GM12878 (cell line): ENCODE data around the gene ARHGAP19. TPM values are rescaled to one million over a fixed set of nuclear protein-coding genes. Genes with fewer than 3 reads are reported as not detected.

ENCODE experiments used
- ATAC-seq: fragments of 200-7000 bp; cut with Tn5 transposase; 3 replicates; pipeline ENCODE4 v1.9.1; 2020; ENCODE audit warnings: mild to moderate bottlenecking, moderate library complexity
- BruUV-seq: library from RNA; stranded (reverse); fragments of 400-500 nt; replicated peaks from 2 replicates; lab custom pipeline; 2021; lab: Mats Ljungman, UMichigan
- CTCF ChIA-PET: fragments of 300-600 bp; sonication (Branson Sonifier 250); formaldehyde crosslinking; extraction: SDS; loops from one replicate; lab custom pipeline; 2021; ENCODE audit warnings: inconsistent platforms; lab: Yijun Ruan, JAX
- POLR2A ChIA-PET: fragments of 350-600 bp; formaldehyde crosslinking; extraction: SDS; loops from one replicate; lab custom pipeline; 2021; ENCODE audit warnings: inconsistent platforms; lab: Charles Lee
- RAD21 ChIA-PET: fragments of 300-600 bp; sonication (Branson Sonifier 250); formaldehyde crosslinking; loops from one replicate; lab custom pipeline; 2023; ENCODE audit warnings: antibody characterized with exemption; ENCODE audit not compliant: unreplicated experiment; lab: Charles Lee
- SMC1A ChIA-PET: fragments of 300-600 bp; sonication (Branson Sonifier 250); formaldehyde crosslinking; loops from one replicate; lab custom pipeline; 2023; ENCODE audit not compliant: unreplicated experiment, uncharacterized antibody; lab: Charles Lee
- DNase-seq: peaks from one replicate; pipeline ENCODE4 v3.0.0-alpha.2; 2011; ENCODE audit warnings: low read depth, low spot score
- FAIRE-seq: peaks from 3 replicates; lab custom pipeline; 2011; peaks lifted over from hg19 to GRCh38; lab: Jason Lieb, UNC
- H2AFZ ChIP-seq: 2 replicates; pipeline ENCODE4 v1.6.0; 2011; ENCODE audit warnings: low read depth, low read length, control low read depth; ENCODE audit not compliant: control insufficient read depth
- H3K27ac ChIP-seq: 2 replicates; pipeline ENCODE4 v1.5.1; 2011; ENCODE audit warnings: control low read depth; ENCODE audit not compliant: control insufficient read depth, insufficient read depth
- H3K27me3 ChIP-seq, 2 experiments: replicated peaks in 1 of 2; 2 replicates each; pipeline versions ENCODE4 v1.6.0 to v1.6.1; 2011; ENCODE audit warnings: low read length in 1 of 2; ENCODE audit not compliant: control insufficient read depth in 2 of 2, insufficient read depth in 2 of 2
- H3K36me3 ChIP-seq, 2 experiments: 2 replicates each; pipeline ENCODE4 v1.5.1; 2011; ENCODE audit warnings: low read length in 1 of 2; ENCODE audit not compliant: control insufficient read depth in 2 of 2, insufficient read depth in 2 of 2
- H3K4me1 ChIP-seq: 2 replicates; pipeline ENCODE4 v1.6.1; 2011; ENCODE audit warnings: mild to moderate bottlenecking, low read length, moderate library complexity, mixed read lengths; ENCODE audit not compliant: control insufficient read depth, insufficient read depth
- H3K4me2 ChIP-seq: 2 replicates; pipeline ENCODE4 v1.6.0; 2011; ENCODE audit warnings: control low read depth; ENCODE audit not compliant: control insufficient read depth, insufficient read depth
- H3K4me3 ChIP-seq: fragments of 200-600 bp; sonication (generic); 2 replicates; pipeline ENCODE4 v1.5.1; 2016
- H3K79me2 ChIP-seq: 2 replicates; pipeline ENCODE4 v1.6.0; 2011; ENCODE audit warnings: low read length; ENCODE audit not compliant: control insufficient read depth, insufficient read depth
- H3K9ac ChIP-seq: 2 replicates; pipeline ENCODE4 v1.8.0; 2011; ENCODE audit warnings: low read length, control low read depth, mixed read lengths; ENCODE audit not compliant: control insufficient read depth, insufficient read depth
- H3K9me3 ChIP-seq: replicated peaks from 3 replicates; pipeline ENCODE4 v1.5.1; 2011; ENCODE audit warnings: mild to moderate bottlenecking, low read length; ENCODE audit not compliant: control insufficient read depth, insufficient read depth
- H4K20me1 ChIP-seq: 2 replicates; pipeline ENCODE4 v1.6.0; 2011; ENCODE audit not compliant: control insufficient read depth, insufficient read depth
- BMI1 ChIP-seq: fragments of 450-650 bp; IDR thresholded peaks from 2 replicates; pipeline ENCODE4 v1.6.1; 2016; ENCODE audit warnings: mild to moderate bottlenecking, moderate library complexity, borderline replicate concordance
- CEBPB ChIP-seq, 2 experiments: fragments of 150-350 bp in 1 of 2; IDR thresholded peaks; 2 replicates each; pipeline ENCODE4 v1.6.1; 2012 to 2014; ENCODE audit warnings: low read depth in 2 of 2, low read length in 2 of 2, borderline replicate concordance in 1 of 2, inconsistent platforms in 1 of 2
- MEF2B ChIP-seq: fragments of 450-650 bp; IDR thresholded peaks from 2 replicates; pipeline ENCODE4 v1.6.1; 2018; ENCODE audit warnings: mild to moderate bottlenecking, moderate library complexity; ENCODE audit not compliant: partially characterized antibody, poor library complexity, severe bottlenecking
- PAX8 ChIP-seq: fragments of 450-650 bp; IDR thresholded peaks from 2 replicates; pipeline ENCODE4 v1.6.1; 2017; ENCODE audit warnings: mild to moderate bottlenecking, moderate library complexity
- SMC3 ChIP-seq: IDR thresholded peaks from 2 replicates; pipeline ENCODE4 v1.6.1; 2011; ENCODE audit warnings: low read length, improper control_type of control experiment, borderline replicate concordance
- whole genome bisulfite sequencing: methylation state at CpG from one replicate; pipeline ENCODE4 v1.1.6; 2016; ENCODE audit warnings: low lambda C conversion rate; ENCODE audit not compliant: insufficient replicate concordance, insufficient coverage; ENCODE audit errors: missing lambda C conversion rate; 5-methylcytosine and 5-hydroxymethylcytosine counted together
- in situ Hi-C: fragments of 300-500 bp; cut with MboI; formaldehyde crosslinking; loops from 9 replicates; pipeline ENCODE4 v1.14.3; 2018; ENCODE audit warnings: mixed read lengths
- intact Hi-C: fragments of 100-400 bp; cut with micrococcal nuclease; formaldehyde crosslinking; loops from one replicate; pipeline ENCODE4 v1.14.2; 2022; ENCODE audit not compliant: unreplicated experiment
- polyA plus RNA-seq, 11 experiments: library from polyadenylated mRNA; depleted of rRNA in 4 of 11; unstranded in 6 of 11; stranded (reverse) in 5 of 11; fragments of >200 nt; fragmentation: Nextera tagmentation in 4 of 11; fragmentation: Illumina TruSeq in 1 of 11; extraction: Ambion mirVana in 4 of 11; extraction: Trizol in 1 of 11; gene quantifications; 1 replicate in 1 of 11; 2 replicates in 10 of 11; pipeline versions ENCODE4 v1.2.1 to v1.2.3, GENCODE V29; 2011 to 2016; ENCODE audit warnings: inconsistent platforms in 2 of 11, missing spikeins in 2 of 11, low read depth in 1 of 11
- total RNA-seq, 4 experiments: library from RNA; depleted of rRNA in 3 of 4; stranded (reverse); fragments of >200 nt in 3 of 4; fragmentation: Illumina TruSeq in 1 of 4; extraction: Trizol in 1 of 4; gene quantifications; 2 replicates each; pipeline versions ENCODE4 v1.2.1 to v1.2.3, GENCODE V29; 2013 to 2021
- TF ChIP-seq, protein P1 (sequence below): fragments of 450-650 bp; IDR thresholded peaks from 2 replicates; pipeline ENCODE4 v1.6.1; 2017; ENCODE audit warnings: mild to moderate bottlenecking, moderate library complexity

ARHGAP19 gene
- total and polyA plus RNA-seq, 10 of the 15 experiments (the other 5 are each of a cell fraction or from before 2014, with no cell fraction given) = 13.3 to 40.7 (median 22.6) TPM

DNA sequence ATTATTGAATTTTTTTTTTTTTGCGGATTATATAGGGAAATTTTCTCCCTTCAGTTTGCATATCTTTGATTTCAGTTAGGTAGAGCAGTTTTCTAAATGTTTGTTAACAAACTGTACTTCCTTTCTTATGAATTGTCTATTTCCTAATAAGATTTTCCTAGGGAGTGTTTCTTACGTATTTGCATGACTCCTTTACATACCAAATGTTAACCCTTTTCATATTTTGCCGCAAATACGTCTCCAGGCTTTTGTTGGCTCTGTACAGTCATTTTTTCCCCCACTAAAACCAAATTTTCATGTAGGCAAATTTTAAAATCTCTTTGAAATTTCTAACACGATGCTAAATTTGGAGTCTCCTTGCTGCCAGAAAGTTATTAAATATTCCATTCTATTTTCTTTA is 44.0 kb upstream of the ARHGAP19 start:
- Histone ChIP-seq H3K4me1 (no peaks in the 10 kb centered on the region), H2AFZ (no peak overlapping the region), H3K36me3 (no peaks in the 10 kb centered on the region), H3K27me3 (peaks cover 0 to 9% of the 10 kb centered on the region in 2 experiments; a peak in 2 of 4 replicates), H3K9ac (no peak overlapping the region), H3K4me2 (no peak overlapping the region), H3K27ac (no peak overlapping the region), H3K9me3 (no peaks in the 10 kb centered on the region), H3K4me3 (no peak overlapping the region), H3K79me2 (no peaks in the 10 kb centered on the region), H4K20me1 (no peaks in the 10 kb centered on the region; the same call in 1 of the 2 replicates)
- 6% methylated on average over 5 of the region's 5 CpGs for WGBS
- ChIA-PET RAD21 (no interaction called here), SMC1A (no interaction called here), POLR2A (no interaction called here), CTCF (no interaction called here)
- in situ Hi-C loops = no loop called here
- FAIRE-seq (no peak), ATAC-seq (no peak), DNase-seq (no peak)
- TF ChIP-seq SMC3 (no peak), MEF2B (peak; percentile 22)
- intact Hi-C loops = no loop called here
- no TSS peak for BruUV-seq

- no TSS peak for BruUV-seq
- intact Hi-C loops = no loop called here
- no peaks in the 10 kb centered on the region for H3K9me3 ChIP-seq
Observed at GRCh38 chr10:97336006-97336405, 43.6 kb upstream of the ARHGAP19 start.

More at GRCh38 chr10:97336006-97336405, 43.6 kb upstream of the ARHGAP19 start:
- SMC1A ChIA-PET = no interaction called here
- no peaks in the 10 kb centered on the region; the same call in 1 of the 2 replicates for H4K20me1 ChIP-seq
- H3K4me1 ChIP-seq = no peaks in the 10 kb centered on the region
- RAD21 ChIA-PET = no interaction called here
- TF ChIP-seq, protein P1, sequence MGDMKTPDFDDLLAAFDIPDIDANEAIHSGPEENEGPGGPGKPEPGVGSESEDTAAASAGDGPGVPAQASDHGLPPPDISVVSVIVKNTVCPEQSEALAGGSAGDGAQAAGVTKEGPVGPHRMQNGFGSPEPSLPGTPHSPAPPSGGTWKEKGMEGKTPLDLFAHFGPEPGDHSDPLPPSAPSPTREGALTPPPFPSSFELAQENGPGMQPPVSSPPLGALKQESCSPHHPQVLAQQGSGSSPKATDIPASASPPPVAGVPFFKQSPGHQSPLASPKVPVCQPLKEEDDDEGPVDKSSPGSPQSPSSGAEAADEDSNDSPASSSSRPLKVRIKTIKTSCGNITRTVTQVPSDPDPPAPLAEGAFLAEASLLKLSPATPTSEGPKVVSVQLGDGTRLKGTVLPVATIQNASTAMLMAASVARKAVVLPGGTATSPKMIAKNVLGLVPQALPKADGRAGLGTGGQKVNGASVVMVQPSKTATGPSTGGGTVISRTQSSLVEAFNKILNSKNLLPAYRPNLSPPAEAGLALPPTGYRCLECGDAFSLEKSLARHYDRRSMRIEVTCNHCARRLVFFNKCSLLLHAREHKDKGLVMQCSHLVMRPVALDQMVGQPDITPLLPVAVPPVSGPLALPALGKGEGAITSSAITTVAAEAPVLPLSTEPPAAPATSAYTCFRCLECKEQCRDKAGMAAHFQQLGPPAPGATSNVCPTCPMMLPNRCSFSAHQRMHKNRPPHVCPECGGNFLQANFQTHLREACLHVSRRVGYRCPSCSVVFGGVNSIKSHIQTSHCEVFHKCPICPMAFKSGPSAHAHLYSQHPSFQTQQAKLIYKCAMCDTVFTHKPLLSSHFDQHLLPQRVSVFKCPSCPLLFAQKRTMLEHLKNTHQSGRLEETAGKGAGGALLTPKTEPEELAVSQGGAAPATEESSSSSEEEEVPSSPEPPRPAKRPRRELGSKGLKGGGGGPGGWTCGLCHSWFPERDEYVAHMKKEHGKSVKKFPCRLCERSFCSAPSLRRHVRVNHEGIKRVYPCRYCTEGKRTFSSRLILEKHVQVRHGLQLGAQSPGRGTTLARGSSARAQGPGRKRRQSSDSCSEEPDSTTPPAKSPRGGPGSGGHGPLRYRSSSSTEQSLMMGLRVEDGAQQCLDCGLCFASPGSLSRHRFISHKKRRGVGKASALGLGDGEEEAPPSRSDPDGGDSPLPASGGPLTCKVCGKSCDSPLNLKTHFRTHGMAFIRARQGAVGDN = no peak
- TF ChIP-seq BMI1 = peak; percentile 36; the same call in 1 of the 2 replicates
- no peak for TF ChIP-seq PAX8
- TF ChIP-seq CEBPB (IDR thresholded peaks at IDR 0.05; ENCODE audit: borderline replicate concordance in 1 of 2, low read depth in 2 of 2, low read length in 2 of 2) = no peak
- ATAC-seq = no peak
- no peaks in the 10 kb centered on the region for H3K79me2 ChIP-seq
- no peak overlapping the region for H2AFZ ChIP-seq
- no peak for DNase-seq
- H3K4me3 ChIP-seq = no peak overlapping the region
- POLR2A ChIA-PET = no interaction called here
- no peaks in the 10 kb centered on the region for H3K36me3 ChIP-seq
- in situ Hi-C loops = no loop called here
- CTCF ChIA-PET = no interaction called here
- whole genome bisulfite sequencing = 43% methylated on average over 5 of the region's 5 CpGs
- FAIRE-seq = no peak
- peaks cover 0 to 9% of the 10 kb centered on the region in 2 experiments; a peak in 1 of 4 replicates for H3K27me3 ChIP-seq
- no peak overlapping the region for H3K9ac ChIP-seq
- no peak overlapping the region for H3K4me2 ChIP-seq
- no peak overlapping the region for H3K27ac ChIP-seq
